Adipose tissue (tissue), 3 donors: ENCODE results near the gene ELOVL6. TPM values are rescaled to one million over a fixed set of nuclear protein-coding genes. Genes with fewer than 3 reads are reported as not detected.
"Not testable (repeated sequence)": the region's sequence is repeated elsewhere in the genome, so short reads cannot be mapped to it uniquely, and the experiment has no call there.

Experiments used
- H3K27ac ChIP-seq: one replicate; pipeline ENCODE4 v1.5.1; 2013; ENCODE audit warnings: low read depth, low read length
- WGBS, 3 donors: extraction: QIAGEN DNeasy Blood & Tissue Kit; methylation state at CpG; one replicate each; pipeline ENCODE4 v1.1.7; 2013; 5-methylcytosine and 5-hydroxymethylcytosine counted together
- polyA plus RNA-seq, 3 donors: library from polyadenylated mRNA; stranded (reverse); fragments of 200-250 nt; gene quantifications; one replicate each; pipeline ENCODE4 v1.2.3, GENCODE V29; 2013
- donor health status: healthy with polysubstance abuse.
- donor health status: Bipolar disorder and iron deficiency.
- donor health status: healthy.

The ELOVL6 gene
- polyA plus RNA-seq, 3 donors, result 4.2 to 13.8 (median 4.3) TPM

GRCh38 chr4:110200689-110201088 is 2.3 kb upstream of the ELOVL6 start:
- WGBS, 3 donors, result 81 to 97% (median 96%) methylated on average over 2 of the region's 2 CpGs

DNA sequence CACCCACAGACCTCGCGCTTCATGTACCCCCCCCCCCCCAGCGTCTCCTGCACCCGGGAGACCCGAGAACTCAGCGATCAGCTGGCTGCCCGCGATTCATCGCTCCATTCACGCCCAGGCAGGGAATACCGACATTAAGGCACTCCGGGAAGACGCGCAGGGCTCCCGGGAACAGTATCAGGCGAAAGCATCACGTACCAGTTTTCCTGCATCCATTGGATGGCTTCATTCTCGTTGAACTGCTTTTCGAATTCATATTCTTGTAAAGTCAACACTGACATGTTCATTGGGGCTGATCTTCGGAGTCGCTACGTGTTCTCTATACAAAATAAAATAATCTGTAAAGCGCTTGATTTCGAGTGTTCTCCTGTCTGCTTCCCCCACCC is 373 bp downstream of the ELOVL6 start:
- 0% methylated on average over 24 of the region's 24 CpGs for WGBS, 3 donors
- H3K27ac ChIP-seq, result no peak overlapping the region

More at GRCh38 chr4:110200689-110201088, 2.3 kb upstream of the ELOVL6 start:
- H3K27ac ChIP-seq, result no peak overlapping the region

GRCh38 chr4:110197529-110198042 is 829 bp downstream of the ELOVL6 start:
- H3K27ac ChIP-seq, result no peak overlapping the region
- 0% methylated on average over 24 to 26 of the region's 26 CpGs for WGBS, 3 donors

DNA sequence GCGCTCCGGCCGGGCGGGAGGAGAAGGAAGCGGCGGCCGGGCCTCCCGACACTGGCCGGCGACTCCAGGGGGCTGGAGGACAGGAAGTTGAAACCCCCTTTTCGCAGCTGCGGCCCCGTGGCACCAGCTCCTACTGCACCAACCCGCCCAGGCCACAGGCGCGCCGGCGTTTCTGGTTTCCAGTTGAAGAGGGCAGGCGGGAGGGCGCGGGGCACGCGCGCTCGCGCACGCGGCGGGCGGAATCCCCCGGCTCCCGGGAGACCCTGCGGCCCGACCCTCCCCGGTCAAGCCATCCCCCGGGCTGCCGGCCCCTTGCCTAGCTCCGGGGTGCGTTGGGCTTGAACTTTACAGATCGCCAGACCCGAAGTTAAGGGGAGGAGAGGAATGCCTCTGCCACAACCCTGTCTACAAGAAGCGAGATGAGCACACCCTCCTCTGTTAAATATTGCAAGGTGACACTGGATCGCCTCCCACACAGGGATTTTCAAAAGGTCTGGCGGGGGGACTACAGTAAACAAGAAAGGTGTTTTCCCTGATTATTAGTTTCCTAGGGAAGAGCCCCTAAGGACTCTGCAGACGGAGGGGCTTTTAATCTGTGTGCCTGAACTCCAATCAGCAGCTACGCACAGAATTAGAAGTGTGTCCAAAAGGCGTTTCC is 1.4 kb downstream of the ELOVL6 start:
- H3K27ac ChIP-seq, result peak overlapping the region; percentile 11
- 0 to 1% (median 1%) methylated on average over 33 to 47 of the region's 47 CpGs for WGBS, 3 donors

DNA sequence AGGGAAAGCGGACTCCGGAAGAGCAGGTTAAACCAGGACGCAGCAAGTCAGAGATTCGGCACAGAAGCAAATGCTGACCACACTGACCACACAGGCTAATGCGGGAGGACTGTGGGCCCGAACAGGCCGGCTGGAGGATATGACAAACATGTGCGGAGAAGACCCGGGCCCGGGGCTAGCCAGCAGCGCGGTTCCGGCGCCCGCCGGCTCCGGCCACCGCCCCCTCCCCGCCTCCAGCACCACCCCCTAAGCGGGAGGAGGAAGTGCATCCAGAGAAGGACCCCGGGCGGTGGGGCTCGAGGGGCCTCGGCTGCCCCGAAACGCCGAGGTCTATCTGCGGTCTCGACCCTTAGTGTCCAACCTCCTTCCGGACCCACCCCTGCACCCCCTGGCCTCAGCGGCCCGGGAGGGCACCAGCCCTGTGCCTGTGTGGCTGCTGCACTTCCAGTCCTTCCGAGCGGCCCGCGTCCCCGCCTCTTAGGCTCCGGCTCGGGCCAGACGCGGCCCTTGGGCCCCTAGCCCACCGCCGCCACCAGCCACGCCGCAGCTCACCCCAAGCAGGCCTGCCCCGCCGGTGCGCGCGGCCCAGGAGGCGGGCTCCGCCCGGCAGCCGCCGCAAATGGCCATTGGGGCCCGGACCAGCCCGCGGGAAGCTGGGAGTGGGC is 2.1 kb downstream of the ELOVL6 start:
- H3K27ac ChIP-seq, result peak overlapping the region; percentile 11
- WGBS, 3 donors, result 0% methylated on average over 52 to 58 of the region's 58 CpGs

- WGBS, 3 donors, result 17 to 27% (median 23%) methylated on average over 11 of the region's 11 CpGs
Measured at GRCh38 chr4:110195561-110196205, 2.7 kb downstream of the ELOVL6 start.

DNA sequence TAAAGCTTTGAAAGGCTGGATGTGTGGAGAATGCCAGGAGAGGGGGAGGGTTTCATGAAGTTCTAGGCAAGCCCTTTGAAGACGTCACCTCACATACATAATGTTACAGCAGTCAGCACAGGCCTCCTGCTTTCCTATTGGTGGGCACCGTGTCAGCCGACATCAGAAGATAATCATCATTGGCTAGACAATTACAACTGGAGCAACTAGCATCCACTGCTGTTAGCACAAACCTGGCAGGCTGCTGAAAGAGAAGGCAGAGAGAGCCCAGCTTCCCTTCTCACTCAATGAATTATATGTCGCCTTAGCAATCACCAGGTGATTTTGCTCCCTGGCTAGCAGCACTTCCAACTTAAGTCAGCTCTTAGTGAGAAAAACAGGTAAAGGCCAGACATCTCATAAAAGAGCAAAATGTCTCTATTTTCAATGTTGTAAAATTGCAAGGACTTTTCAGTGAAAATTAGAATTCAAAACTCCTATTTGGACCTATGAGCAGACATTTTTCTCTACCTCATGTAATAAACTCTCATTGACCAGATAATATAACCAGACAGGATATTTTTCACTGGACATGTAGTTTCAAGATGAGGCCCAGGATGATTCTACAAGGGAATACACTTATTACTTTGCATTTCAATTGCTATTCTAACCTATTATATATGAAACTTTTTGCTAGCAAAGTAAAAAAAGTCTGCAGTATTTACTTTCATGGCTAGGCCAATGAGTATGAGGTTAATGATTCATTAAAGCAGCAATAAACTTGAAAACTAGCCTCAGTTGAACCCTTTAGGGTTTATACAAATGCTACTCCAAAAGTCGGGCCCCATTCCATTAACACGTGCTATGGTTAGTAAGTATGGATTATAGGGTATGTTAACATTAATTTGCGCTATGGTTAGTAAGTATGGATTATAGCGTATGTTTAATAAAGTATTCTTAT is 4.3 kb downstream of the ELOVL6 start:
- WGBS, 3 donors, result 36 to 63% (median 59%) methylated on average over 8 of the region's 8 CpGs
- H3K27ac ChIP-seq, result no peak overlapping the region

More at GRCh38 chr4:110195561-110196205, 2.7 kb downstream of the ELOVL6 start:
- H3K27ac ChIP-seq, result no peak overlapping the region

DNA sequence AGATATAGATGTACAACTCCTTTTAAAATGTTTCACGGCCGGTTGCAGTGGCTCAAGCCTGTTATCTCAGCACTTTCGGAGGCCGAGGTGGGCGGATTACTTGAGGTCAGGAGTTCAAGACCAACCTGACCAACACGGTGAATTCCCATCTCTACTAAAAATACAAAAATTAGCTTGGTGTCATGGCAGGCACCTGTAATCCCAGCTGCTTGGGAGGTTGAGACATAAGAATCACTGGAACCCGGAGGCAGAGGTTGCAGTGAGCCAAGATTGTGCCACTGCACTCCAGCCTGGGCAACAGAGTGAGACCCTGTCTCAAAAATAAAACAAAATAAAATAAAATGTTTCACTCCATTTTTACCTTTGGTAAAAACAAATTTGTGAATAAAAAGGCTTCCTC is 5.1 kb downstream of the ELOVL6 start:
- H3K27ac ChIP-seq, result not testable (repeated sequence)
- WGBS, 3 donors, result 57 to 74% (median 72%) methylated on average over 7 of the region's 7 CpGs

DNA sequence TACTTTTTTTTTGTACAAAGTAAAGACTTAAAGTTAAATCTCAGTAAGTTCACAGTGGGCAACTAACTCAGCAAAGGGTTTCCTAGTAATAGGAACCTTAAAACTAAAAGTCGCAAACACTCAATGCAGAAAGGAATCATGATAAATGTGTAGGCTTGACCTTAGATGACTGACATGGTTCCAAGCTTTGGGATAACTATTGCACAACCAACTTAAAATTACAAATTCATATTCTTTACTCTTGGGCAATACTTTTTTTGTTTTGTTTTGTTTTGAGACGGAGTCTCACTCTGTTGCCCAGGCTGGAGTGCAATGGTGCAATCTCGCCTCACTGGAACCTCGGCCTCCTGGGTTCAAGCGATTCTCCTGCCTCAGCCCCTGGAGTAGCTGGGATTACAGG is 8.2 kb downstream of the ELOVL6 start:
- 76 to 81% (median 80%) methylated on average over 5 of the region's 5 CpGs for WGBS, 3 donors
- H3K27ac ChIP-seq, result no peak overlapping the region

DNA sequence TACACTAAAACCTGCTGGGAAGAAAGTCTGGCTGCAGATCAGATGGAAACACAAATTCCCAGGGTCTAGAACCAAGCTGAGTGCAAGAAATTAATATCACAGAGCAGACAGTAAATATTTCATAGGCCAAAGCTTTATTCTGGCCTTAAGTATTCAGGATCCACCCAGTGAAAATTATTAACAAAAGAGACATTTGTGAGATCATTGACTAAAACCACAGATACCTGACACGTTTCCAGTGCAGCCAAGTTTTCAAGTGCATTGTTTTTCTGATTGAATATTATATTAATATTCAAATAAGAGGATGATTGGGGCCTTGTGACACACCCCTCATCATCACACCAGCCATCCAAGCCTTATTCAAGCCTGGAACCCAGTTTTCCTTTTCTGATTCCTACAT is 10.3 kb downstream of the ELOVL6 start:
- H3K27ac ChIP-seq, result no peak overlapping the region
- WGBS, 3 donors, result 45 to 60% (median 50%) methylated on average over 1 of the region's 1 CpG

DNA sequence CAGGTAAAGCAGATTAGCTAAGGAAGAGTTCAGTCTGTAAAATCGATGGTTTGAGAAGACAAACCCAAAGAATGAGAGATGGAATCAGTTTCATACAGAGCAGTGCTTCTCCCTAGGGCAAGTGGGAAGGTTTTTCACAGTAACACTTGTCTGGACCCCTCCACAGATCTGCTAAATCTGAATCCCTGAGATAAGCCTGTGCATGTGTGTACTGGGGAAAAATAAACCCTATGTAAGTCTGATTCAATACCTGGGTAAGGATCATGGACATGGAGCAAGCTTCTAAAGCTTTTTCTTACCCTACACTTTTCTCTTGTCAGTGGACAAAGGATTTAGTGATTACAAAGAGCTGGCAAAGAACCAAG is 13.6 kb downstream of the ELOVL6 start:
- WGBS, 3 donors, result 64 to 82% (median 74%) methylated on average over 1 of the region's 1 CpG
- H3K27ac ChIP-seq, result no peak overlapping the region

- WGBS, 3 donors, result 46 to 54% (median 52%) methylated on average over 4 of the region's 4 CpGs
- H3K27ac ChIP-seq, result no peak overlapping the region
Measured at GRCh38 chr4:110184140-110184790, 14.2 kb downstream of the ELOVL6 start.

GRCh38 chr4:110183643-110184042 is 14.8 kb downstream of the ELOVL6 start:
- H3K27ac ChIP-seq, result no peak overlapping the region
- WGBS, 3 donors, result 74 to 85% (median 76%) methylated on average over 5 of the region's 5 CpGs

DNA sequence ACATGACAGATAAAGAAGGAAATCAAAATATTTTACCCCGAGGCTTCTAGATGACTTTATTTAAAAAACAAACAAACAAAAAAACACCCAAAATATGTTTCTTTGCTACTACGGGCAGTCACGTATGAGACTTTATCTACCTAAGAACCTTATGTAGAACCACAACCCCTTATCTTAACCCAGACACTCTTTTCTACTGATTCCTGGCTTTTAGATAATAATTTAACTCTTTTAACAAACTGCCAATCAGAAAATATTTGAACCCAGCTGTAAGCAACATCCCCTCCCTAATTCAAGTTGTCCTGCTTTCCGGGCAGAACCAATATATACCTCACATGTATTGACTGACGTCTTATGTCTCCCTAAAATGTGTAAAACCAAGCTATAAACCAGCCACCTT is 15.4 kb downstream of the ELOVL6 start:
- WGBS, 3 donors, result 88 to 91% (median 88%) methylated on average over 5 of the region's 5 CpGs
- H3K27ac ChIP-seq, result no peak overlapping the region

GRCh38 chr4:110181890-110182289 is 16.5 kb downstream of the ELOVL6 start:
- 68 to 94% (median 88%) methylated on average over 3 of the region's 3 CpGs for WGBS, 3 donors
- H3K27ac ChIP-seq, result no peak overlapping the region

DNA sequence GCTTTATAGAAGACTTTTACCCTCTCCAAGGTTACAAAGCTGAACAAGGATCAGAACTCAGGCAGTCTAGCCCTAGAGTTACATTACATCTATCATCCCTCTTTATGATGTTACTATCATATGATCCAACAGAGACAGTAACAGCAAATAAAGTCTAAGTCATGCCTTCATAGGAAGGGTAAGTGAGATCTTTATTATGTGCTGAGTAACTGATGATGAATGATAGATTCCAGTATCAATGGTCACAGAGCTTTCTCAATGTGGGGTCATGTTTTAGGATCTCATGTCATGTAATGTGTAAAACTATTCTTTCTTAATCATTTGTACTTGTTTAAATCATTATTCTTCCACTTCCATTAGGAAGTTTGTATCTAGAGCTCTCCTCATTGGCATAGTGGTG is 22.8 kb downstream of the ELOVL6 start:
- H3K27ac ChIP-seq, result no peak overlapping the region

GRCh38 chr4:110172972-110173371 is 25.4 kb downstream of the ELOVL6 start:
- WGBS, 3 donors, result 66 to 91% (median 77%) methylated on average over 1 of the region's 1 CpG
- H3K27ac ChIP-seq, result no peak overlapping the region

- H3K27ac ChIP-seq, result no peak overlapping the region
- WGBS, 3 donors, result 78 to 88% (median 86%) methylated on average over 1 of the region's 1 CpG
Measured at GRCh38 chr4:110171971-110172370, 26.4 kb downstream of the ELOVL6 start.
